ENCODE results near the gene ACOD1. TPM values are rescaled to one million over a fixed set of nuclear protein-coding genes. Genes with fewer than 3 reads are reported as not detected.
"Not testable (repeated sequence)": the region's sequence is repeated elsewhere in the genome, so short reads cannot be mapped to it uniquely, and the experiment has no call there.

Gene ACOD1
- not detected for polyA plus RNA-seq (ENCODE audit: insufficient read length in 12 of 12)
- long read RNA-seq, donor 1 = 0 reads
- long read RNA-seq, donor 2 = 0 reads
- long read RNA-seq, donor 3 = 0 reads
- long read RNA-seq, donor 4 = 0 reads
- long read RNA-seq, donor 5 = 0 reads
- long read RNA-seq, donor 6, partial matches to known transcripts = 0 of 1 reads
- long read RNA-seq, donor 6, other reads (novel, unspliced or antisense) = 0 of 1 reads
- long read RNA-seq, donor 7 = 0 reads
- long read RNA-seq, donor 8 = 0 reads
- long read RNA-seq, donor 9 = 0 reads
- long read RNA-seq, donor 10 = 0 reads
- long read RNA-seq, donor 11 = 0 reads

DNA sequence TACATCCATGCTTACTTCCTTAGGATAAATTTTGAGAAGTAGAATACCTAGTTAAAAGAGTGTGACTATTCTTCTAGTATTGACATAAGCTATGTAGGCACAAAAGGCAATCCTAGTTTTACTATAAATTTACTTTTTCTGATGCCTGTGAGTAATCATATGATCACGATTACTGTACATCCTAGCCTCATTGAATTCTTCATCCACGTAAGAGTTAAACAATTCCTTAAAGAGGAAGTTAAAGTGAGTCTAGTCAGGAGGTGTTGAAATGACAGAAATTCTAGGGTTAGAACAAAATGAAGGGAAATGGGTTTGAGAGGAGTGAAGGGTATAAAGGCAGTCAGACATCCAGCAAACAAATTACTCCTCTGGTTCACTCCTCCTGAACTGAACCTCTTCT lies at the start of gene ACOD1:
ACOD1 (plus strand) TSS at position 363 of the 400 bp plus-strand sequence. CDS start 48 bp downstream, outside the sequence.
- no peak for DNase-seq

DNA sequence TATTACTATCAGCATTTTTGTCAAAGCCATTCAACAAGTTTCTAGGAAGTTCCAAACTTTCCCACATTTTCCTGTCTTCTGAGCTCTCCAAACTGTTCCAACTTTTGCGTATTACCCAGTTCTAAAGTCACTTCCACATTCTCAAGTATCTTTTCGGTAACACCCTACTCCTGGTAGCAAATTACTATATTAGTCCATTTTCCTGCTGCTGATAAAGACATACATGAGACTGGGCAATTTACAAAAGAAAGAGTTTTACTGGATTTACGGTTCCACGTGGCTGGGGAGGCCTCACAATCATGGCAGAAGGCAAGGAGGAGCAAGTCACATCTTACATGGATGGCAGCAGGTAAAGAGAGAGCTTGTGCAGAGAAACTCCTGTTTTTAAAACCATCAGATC lies 49.2 kb upstream of the ACOD1 start:
- not testable (repeated sequence) for DNase-seq

DNA sequence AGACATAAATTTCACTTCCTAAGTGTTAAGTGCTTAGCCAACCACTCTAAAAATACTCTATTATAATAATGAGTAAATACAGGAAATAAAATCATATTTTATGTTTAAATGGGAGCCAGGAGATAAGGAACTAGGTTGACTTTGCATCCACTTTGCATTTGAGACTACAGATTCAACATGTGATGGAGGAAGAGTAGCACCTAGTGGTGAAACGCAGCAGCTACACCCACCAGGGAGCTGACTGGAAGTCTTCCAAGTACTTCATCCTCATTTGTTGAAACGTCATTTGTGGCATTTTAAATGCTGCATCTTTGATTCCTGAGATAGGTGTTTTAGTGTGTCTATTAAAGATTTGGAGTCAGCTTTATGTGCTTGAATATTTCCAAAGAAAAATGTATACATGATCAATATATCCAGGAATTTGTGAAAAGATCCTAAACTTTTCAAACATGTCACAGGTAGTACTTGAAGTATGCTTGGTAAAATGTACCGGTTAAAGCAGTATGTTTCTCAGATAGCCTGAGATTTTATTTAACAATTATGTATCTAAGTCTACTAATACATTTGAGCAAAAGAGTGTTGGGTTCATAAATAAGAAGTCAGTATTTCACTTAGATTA lies 44.7 kb upstream of the ACOD1 start:
- DNase-seq = peak; percentile 80

DNA sequence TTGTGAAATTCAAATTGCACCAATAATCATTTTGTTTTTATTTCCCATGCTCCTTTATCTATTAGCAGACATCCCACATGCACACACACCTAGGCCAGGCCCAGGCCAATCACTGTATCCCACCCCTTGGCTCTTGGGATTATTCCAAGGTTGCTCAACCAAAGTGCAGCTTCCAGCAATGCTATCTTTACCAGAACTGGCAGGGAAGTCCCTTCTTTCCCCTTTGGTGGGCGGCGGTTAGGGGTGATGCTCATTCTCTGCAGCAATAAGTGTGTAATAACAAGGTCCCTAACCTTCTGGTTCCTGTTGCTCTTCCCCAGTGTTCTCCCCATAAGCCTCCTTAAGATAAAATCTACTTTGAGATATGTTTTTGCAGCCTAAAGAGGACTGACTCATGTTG lies 43.8 kb upstream of the ACOD1 start:
- DNase-seq = no peak

DNA sequence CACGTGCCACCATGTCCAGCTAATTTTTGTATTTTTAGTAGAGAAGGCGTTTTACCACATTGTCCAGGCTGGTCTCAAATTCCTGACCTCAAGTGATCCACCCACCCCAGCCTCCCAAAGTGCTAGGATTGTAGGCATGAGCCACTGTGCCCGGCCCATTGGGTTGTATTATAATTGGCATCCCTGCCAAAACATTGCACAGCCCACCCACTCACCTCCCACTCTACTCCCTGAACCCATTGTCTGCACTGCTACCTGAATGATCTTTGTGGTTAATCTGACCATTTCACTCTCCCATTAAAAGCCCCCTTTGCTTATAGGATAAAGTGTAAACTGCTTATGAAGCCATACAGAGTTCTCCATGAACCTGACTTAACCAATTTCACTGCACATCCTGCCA lies 35.8 kb upstream of the ACOD1 start:
- no peak for DNase-seq

DNA sequence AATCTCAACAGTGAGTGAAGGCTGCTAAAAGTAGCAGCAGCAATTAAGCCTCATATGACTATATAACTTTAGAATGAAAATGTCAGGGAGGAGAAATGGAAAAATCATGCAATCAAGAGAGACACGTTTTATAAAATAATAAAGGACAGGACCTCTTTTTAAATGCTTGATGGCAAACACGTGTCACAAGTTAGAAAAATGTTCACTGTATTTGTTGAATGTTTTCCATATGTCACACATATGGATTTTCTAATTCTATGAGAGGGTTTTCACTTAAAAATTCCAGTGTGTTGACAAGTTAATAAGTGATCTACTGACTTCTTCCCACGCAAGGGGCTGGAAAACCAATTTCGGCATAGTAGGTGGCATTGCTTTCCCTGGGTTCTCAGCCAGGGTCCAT lies 34.4 kb upstream of the ACOD1 start:
- DNase-seq = no peak

DNA sequence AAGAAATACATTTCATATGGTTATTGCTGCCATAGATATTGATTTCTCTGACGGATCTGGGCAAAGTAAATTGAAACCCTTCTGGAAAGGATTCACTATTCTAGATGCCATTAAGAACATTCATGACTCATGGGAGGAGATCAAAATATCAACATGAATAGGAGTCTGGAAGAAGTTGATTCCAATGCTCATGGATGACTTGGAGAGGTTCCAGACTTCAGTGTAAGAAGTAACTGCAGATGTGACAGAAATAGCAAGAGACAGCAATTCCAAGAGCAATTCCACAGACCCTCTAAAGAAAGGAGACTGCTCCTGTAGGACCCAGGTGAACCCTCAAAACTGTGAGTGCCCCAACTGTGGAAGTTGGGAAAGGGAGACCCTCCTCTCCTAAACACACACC lies 31.2 kb upstream of the ACOD1 start:
- DNase-seq = no peak

DNA sequence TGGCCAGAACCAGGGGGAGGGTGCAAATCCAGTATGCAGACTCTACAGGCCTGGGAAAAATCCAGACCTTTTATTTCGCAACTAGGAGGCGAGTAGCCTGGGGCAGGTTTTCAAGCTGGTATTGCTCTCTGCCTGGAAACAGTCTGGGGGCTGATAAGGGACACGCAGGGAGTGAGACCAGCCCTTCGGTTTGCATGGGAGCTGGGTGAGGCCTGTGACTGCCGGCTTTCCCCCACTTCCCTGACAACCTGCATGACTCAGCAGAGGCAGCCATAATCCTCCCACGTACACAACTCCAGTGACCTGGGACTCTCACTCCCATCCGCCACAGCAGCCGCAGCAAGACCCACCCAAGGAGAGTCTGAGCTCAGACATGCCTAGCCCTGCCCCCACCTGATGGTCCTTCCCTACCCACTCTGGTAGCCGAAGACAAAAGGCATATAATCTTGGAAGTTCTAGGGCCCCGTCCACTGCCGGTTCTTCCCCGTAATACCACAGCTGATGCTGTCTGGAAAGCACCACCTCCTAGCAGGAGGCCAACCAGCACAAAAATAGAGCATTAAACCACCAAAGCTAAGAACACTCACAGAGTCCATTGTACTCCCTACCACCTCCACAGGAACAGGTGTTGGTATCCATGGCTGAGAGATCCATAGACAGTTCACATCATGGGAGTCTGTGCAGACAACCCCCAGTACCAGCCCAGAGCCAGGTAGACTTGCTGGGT lies 30.4 kb upstream of the ACOD1 start:
- not testable (repeated sequence) for DNase-seq

DNA sequence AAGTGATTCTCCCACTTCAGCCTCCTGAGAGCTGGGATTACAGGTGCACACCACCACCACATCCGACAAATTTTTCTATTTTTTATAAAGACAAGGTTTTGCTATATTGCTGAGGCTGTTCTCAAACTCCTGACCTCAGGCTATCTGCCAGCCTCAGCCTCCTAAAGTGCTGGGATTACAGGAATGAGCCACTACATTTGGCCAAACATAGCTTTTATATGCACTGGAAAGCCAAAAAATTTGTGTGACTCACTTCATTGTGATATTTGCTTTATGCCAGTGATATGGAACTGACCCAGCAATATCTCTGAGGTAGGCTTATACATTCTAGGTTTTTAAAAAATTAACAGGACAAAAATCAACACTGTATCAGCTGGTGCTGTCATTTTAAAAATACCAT lies 26.8 kb upstream of the ACOD1 start:
- DNase-seq = no peak

DNA sequence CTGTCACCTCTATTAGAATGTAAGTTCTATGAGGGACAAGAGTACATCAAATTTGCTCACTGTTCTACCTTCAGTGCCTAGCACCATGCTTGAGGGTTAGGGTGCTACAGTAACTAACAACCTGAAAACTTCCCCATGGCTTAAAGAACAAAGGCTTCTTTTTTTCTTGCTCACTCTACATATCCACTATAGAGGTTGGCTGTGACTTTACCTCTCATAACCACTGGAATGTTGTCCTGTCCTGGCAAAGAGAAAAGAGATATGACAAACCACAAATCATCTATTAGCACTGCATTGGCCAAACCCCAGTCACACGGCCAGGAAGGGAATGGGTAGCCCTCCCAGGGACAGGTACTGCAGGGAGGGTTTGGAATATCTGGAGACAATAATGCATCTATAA lies 23.2 kb upstream of the ACOD1 start:
- DNase-seq = no peak

DNA sequence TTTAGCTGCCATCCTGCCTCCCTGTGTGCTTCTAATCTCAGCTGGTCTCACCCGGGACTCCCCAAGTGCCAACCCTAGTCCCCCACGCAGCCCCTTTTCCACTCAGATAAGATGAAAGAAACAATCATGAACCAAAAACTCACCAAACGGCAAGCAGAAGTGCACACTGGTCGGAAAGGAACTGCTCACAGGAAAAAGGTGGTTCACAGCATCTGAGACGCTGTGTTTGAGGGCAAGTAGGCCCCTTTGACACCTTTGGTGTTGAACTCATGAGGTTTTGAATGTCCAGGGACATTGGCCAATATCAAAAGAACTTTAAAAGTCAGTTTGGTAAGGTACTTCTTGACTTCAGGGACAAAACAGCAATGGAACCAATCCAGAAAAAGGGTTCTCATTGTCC lies 20.4 kb upstream of the ACOD1 start:
- no peak for DNase-seq

DNA sequence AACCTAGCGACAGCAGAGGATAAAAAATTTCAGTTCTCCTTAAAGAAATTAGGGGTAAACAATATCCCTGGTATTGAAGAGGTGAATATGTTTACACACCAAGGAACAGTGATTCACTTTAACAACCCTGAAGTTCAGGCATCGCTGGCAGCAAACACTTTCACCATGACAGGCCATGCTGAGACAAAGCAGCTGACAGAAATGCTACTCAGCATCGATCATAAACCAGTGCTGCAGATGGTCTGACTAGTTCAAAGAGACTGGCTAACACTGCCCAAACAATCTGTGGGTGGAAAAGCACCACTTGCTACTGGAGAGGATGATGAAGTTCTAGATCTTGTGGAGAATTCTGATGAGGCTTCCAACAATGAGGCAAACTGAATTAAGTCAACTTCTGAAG lies 19.9 kb upstream of the ACOD1 start:
- DNase-seq = no peak

DNA sequence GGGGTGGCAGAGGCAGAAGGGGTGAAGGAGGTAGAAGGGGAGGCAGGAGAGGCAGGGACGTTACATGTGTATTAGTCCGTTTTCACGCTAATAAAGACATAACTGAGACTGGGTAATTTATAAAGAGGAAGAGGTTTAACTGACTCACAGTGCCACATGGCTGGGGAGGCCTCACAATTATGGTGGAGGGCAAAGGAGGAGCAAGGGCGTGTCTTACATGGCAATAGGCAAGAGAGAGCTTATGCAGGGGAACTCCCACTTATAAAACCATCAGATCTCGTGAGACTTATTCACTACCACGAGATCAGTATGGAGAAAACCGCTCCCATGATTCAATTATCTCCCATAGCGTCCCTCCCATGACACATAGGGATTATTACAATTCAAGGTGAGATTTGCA lies 19.0 kb upstream of the ACOD1 start:
- no peak for DNase-seq

DNA sequence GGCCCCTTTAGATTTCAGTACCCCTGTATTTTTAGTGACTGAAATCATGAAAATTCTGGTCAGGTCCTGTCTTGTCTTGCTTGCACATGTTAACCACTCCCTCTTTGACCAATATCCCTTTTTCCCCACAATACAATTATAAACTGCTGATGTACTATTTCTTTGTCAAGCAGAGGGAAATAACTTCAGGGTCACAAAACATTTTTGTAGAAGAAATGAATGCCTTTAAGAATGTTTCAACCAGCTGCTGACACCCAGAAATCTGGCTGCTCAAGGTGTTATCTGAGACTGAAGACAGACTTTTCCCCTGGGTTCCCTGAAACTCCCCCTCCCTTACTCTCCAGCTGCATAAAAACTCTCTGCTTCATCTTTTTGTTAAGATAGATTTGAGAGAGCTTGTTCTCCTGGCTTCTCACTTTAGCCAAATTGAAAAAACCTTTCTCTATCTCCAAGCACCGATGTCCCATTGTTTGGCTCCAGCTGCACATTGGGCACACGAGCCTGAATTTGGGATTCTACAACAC lies 18.4 kb upstream of the ACOD1 start:
- DNase-seq = no peak

DNA sequence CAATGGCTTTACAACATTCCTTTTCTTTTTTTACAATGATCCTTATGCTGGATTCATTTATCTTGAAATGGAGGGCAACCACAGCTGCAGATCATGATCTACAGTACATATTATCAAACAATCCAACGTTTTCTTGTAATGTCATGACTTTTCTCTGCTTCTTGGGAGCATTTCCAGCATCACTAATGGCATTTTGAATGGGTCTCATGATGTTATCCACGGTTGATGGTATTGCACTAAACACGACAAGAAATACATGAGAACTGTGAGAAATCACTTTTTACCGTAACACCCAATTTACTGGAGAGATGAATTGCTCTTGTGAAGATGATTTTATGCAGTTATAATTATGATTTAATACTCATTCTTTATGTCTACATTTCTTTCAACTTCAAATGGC lies 16.2 kb upstream of the ACOD1 start:
- no peak for DNase-seq

DNA sequence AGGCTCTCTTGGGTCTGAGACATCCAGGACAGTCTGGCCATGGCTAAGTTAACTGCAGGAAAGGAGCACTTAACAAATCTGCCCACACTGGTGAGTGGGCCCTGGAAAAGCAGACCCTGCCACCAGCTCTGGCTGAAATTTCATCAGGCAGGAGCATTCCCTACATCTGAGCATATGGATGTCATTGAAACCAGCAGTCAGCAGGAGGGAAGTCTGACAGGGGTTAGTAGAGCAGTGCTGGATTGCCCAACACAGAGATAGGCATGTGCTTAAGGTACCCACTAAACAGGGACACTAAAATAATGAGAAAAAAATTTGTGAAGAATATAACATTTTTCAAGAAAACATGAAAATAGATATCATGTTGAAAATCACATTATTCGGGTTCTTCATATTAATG lies 13.6 kb upstream of the ACOD1 start:
- DNase-seq = no peak

DNA sequence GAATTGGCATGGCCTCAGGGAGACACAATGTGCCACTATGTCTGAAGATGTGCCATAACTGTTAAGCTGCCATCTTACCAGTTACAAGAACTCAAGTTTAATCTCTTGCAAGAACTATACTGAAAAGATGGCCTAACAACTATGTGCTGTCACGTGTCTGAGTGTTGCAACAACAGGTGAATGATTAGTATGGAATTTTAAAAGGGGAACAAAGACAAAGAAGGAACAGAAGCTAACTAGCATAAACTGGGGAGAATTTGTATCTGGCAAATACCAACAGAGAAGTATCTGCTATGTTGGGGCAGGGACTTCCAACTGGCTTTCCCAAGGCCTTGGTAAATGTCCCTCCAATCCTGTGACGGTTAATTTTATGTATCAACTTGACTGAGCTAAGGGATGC lies 11.5 kb upstream of the ACOD1 start:
- no peak for DNase-seq

DNA sequence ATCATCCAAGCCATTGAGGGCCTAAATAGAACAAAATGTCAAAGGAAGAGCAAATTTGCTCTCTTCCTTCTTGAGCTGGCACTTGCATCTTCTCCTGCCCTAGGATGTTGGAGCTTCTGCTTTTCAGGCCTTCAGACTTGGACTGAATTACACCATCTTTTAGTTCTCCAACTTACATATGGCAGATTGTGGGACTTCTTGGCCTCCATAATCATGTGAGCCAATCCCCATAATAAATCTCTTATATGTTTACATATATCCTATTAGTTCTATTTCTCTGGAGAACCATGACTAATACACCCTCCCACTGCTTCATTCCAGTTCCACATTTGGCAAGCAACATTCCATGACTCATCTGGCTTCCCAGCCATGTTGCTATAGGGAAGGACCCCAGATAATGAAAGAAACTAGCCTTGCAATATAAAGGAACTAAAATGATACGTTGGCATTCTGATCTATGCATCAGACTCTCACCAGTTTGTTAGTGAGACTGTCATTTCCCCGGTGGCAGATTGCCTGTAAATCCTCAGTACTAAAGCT lies 11.0 kb upstream of the ACOD1 start:
- peak; percentile 66 for DNase-seq

DNA sequence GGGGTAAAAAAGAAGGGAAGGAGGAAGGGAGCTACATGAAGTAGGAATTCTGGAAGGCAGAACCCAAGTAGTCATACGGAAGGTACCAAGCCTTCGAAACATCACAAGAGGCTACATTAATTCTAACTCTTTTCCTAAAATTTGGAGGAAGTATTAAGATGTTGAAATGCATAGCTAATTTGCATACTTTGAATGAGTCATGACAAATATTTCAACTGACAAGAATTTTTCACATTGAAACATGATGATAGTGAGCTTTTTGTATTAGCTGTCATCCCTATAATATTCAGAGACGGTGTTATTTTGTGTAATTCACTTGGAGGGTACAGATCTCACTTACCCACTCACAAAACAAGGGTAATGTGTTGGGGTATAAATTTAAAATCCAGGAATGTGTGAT lies 9.1 kb upstream of the ACOD1 start:
- DNase-seq = no peak

DNA sequence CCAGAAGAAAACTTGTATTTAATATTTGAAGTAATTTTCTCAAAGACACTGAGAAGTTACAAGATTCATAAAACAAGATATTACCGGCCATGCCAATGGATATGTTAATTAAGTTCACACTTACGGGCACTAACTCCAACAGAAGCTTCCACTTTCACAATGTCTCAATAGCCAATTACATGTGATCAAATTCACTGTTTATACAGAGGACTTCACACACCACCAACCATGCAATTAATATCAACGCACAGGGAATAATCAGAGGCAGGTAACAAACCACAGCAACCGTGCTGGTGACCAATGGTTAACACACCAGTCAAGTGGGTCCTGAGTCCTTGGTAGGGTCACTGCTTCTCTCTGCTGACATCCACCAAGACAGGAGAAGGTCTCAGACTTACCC lies 5.9 kb upstream of the ACOD1 start:
- no peak for DNase-seq

DNA sequence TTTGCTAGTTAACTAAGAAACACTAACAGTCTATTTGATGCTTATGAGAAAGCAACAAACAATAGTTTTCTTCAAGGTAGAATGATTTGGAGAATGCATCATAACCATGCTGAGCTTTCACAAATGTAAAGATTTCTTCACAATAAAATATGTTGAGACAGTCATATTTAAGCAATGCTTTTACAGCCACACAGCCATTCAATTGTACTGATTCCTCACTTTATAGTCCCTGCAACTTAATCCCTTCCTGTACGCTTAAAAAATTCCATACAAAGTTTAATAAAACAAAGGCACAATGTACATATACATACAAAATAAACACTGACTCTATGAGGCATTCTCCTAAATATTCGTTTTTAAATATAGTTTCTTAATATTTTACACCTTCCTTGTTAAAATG lies 4.7 kb upstream of the ACOD1 start:
- no peak for DNase-seq

DNA sequence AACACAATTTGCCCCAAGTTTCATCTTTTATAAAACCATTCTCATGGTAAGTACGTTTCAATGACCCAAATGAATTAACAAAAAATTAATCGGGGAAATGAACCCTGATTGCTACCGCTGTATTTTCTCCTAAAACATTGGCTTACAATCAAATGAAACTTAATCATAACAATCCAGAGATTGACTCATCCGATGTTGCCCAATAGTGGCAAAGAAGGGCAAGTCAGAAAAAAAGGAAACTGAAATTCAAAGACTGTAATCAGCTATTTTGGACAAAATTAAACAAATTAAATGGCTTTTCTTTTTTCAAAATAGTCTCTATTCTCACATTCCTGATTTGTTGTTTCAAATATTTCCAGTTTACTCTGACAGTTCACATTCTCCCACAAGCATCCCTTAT lies 3.9 kb upstream of the ACOD1 start:
- DNase-seq = no peak

DNA sequence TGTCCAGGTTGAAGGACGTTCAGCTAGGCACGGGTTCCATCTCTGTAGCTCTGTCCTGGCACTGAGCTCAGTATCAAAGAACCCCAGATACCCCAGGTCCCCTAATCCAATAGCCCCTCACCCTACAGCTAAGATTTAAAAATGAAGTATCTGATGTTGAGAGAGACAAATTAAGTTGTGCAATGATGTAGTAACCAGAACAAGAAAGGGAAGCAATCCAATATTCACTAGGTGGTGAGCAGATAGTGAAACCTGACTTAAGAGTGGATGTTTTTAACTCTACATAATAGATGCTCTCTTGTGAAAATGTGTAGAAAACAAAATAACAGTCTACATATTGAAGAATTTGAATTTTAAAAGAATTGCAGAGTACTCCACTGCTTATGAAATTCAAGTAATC lies 1.8 kb downstream of the ACOD1 start:
- no peak for DNase-seq
